Liver (tissue), 9 donors: ENCODE data around the gene AFAP1. TPM values are rescaled to one million over a fixed set of nuclear protein-coding genes. Genes with fewer than 3 reads are reported as not detected.

Source experiments
- DNase-seq: peaks from one replicate; pipeline ENCODE4 v3.0.0-alpha.2; 2017; ENCODE audit warnings: low spot score
- H3K27ac ChIP-seq, 2 donors: one replicate each; pipeline ENCODE4 v1.7.0; 2013; ENCODE audit warnings: inconsistent platforms in 2 of 2, low read length in 2 of 2, control low read depth in 1 of 2, low read depth in 1 of 2, mild to moderate bottlenecking in 1 of 2
- H3K27me3 ChIP-seq, 4 donors: one replicate each; pipeline versions ENCODE4 v1.6.1 to v1.7.0; 2013; ENCODE audit warnings: low read length in 3 of 4, inconsistent platforms in 1 of 4, mild to moderate bottlenecking in 1 of 4, moderate library complexity in 1 of 4; ENCODE audit not compliant: control insufficient read depth in 4 of 4, insufficient read depth in 4 of 4
- H3K36me3 ChIP-seq, 4 donors: one replicate each; pipeline versions ENCODE4 v1.6.1 to v1.7.0; 2013; ENCODE audit warnings: low read length in 3 of 4, mild to moderate bottlenecking in 3 of 4, low read depth in 1 of 4, moderate library complexity in 1 of 4; ENCODE audit not compliant: control insufficient read depth in 4 of 4, insufficient read depth in 3 of 4
- H3K4me1 ChIP-seq, 4 donors: one replicate each; pipeline versions ENCODE4 v1.6.1 to v1.7.0; 2013; ENCODE audit warnings: low read length in 3 of 4, mild to moderate bottlenecking in 3 of 4, moderate library complexity in 1 of 4; ENCODE audit not compliant: control insufficient read depth in 4 of 4, insufficient read depth in 4 of 4
- H3K4me3 ChIP-seq, 3 donors: one replicate each; pipeline versions ENCODE4 v1.6.1 to v1.7.0; 2013; ENCODE audit warnings: low read length in 3 of 3, control low read depth in 1 of 3, low read depth in 1 of 3, mild to moderate bottlenecking in 1 of 3
- H3K9ac ChIP-seq, 2 donors: one replicate each; pipeline ENCODE4 v1.7.0; 2013; ENCODE audit warnings: low read length in 2 of 2, mild to moderate bottlenecking in 2 of 2, moderate library complexity in 2 of 2, control low read depth in 1 of 2, low read depth in 1 of 2
- H3K9me3 ChIP-seq, 4 donors: one replicate each; pipeline versions ENCODE4 v1.6.1 to v1.7.0; 2013; ENCODE audit warnings: low read length in 3 of 4; ENCODE audit not compliant: control insufficient read depth in 4 of 4
- EGR1 ChIP-seq, 2 donors: IDR thresholded peaks; 2 replicates each; pipeline ENCODE4 v1.6.1; 2016 to 2018; ENCODE audit warnings: antibody characterized with exemption in 2 of 2, low read depth in 2 of 2
- FOXA1 ChIP-seq: IDR thresholded peaks from 2 replicates; pipeline ENCODE4 v1.6.1; 2016; ENCODE audit warnings: antibody characterized with exemption
- FOXA2 ChIP-seq: IDR thresholded peaks from 2 replicates; pipeline ENCODE4 v1.6.1; 2016; ENCODE audit warnings: antibody characterized with exemption
- GABPA ChIP-seq, 2 donors: IDR thresholded peaks in 1 of 2; conservative IDR thresholded peaks in 1 of 2; 2 replicates each; pipeline ENCODE4 v1.6.1; 2016; ENCODE audit warnings: antibody characterized with exemption in 2 of 2, mild to moderate bottlenecking in 1 of 2, moderate library complexity in 1 of 2
- HNF4A ChIP-seq, 2 donors: conservative IDR thresholded peaks; 2 replicates each; pipeline ENCODE4 v1.6.1; 2016; ENCODE audit warnings: antibody characterized with exemption in 2 of 2, mild to moderate bottlenecking in 2 of 2
- HNF4G ChIP-seq: IDR thresholded peaks from 2 replicates; pipeline ENCODE4 v1.6.1; 2016; ENCODE audit warnings: antibody characterized with exemption
- JUND ChIP-seq, 2 donors: IDR thresholded peaks; 2 replicates each; pipeline ENCODE4 v1.6.1; 2016; ENCODE audit warnings: antibody characterized with exemption in 2 of 2
- NR2F2 ChIP-seq: IDR thresholded peaks from 2 replicates; pipeline ENCODE4 v1.6.1; 2016; ENCODE audit warnings: antibody characterized with exemption
- RAD21 ChIP-seq, 2 donors: IDR thresholded peaks; 2 replicates each; pipeline ENCODE4 v1.6.1; 2016; ENCODE audit warnings: antibody characterized with exemption in 2 of 2, mild to moderate bottlenecking in 2 of 2
- REST ChIP-seq: IDR thresholded peaks from 2 replicates; pipeline ENCODE4 v1.6.1; 2016; ENCODE audit warnings: antibody characterized with exemption, mild to moderate bottlenecking
- RXRA ChIP-seq, 2 donors: IDR thresholded peaks; 2 replicates each; pipeline ENCODE4 v1.6.1; 2017 to 2018; ENCODE audit warnings: antibody characterized with exemption in 2 of 2, mild to moderate bottlenecking in 1 of 2
- SP1 ChIP-seq: IDR thresholded peaks from 2 replicates; pipeline ENCODE4 v1.6.1; 2018; ENCODE audit warnings: antibody characterized with exemption, mild to moderate bottlenecking
- TAF1 ChIP-seq: conservative IDR thresholded peaks from 2 replicates; pipeline ENCODE4 v1.6.1; 2016; ENCODE audit warnings: antibody characterized with exemption, mild to moderate bottlenecking
- YY1 ChIP-seq: IDR thresholded peaks from 2 replicates; pipeline ENCODE4 v1.6.1; 2016; ENCODE audit warnings: antibody characterized with exemption, mild to moderate bottlenecking
- WGBS: extraction: QIAGEN DNeasy Blood & Tissue Kit; methylation state at CpG from one replicate; pipeline ENCODE4 v1.1.7; 2013; 5-methylcytosine and 5-hydroxymethylcytosine counted together
- polyA plus RNA-seq, 2 donors: library from polyadenylated mRNA; stranded (reverse) in 1 of 2; unstranded in 1 of 2; fragments of 200-250 nt in 1 of 2; fragments of >200 nt in 1 of 2; fragmentation: Nextera tagmentation in 1 of 2; extraction: Ambion mirVana in 1 of 2; gene quantifications; one replicate each; pipeline versions ENCODE4 v1.2.1 to v1.2.3, GENCODE V29; 2013 to 2015
- total RNA-seq, 2 donors: library from RNA; depleted of rRNA; stranded (reverse); fragments of >200 nt; gene quantifications; one replicate each; pipeline ENCODE4 v1.2.3, GENCODE V29; 2014
- TF ChIP-seq, protein P1 (sequence below): fragments of 150-350 bp; IDR thresholded peaks from 2 replicates; pipeline ENCODE4 v1.5.1; 2017; ENCODE audit warnings: improper control_type of control experiment, low read depth, low read length; ENCODE audit not compliant: missing input control
- TF ChIP-seq, protein P2 (sequence below): IDR thresholded peaks from 2 replicates; pipeline ENCODE4 v1.6.1; 2016; ENCODE audit warnings: antibody characterized with exemption
- TF ChIP-seq, protein P3 (sequence below): IDR thresholded peaks from 2 replicates; pipeline ENCODE4 v1.6.1; 2016; ENCODE audit warnings: antibody characterized with exemption
- TF ChIP-seq, protein P4 (sequence below): IDR thresholded peaks from 2 replicates; pipeline ENCODE4 v1.6.1; 2016; ENCODE audit warnings: antibody characterized with exemption
- donor health status: healthy.
- donor health status: healthy.
- donor health status: healthy.
- donor health status: healthy.
- donor health status: healthy.

AFAP1 gene
- total and polyA plus RNA-seq, 4 donors, result 0.40 to 3.2 (median 1.6) TPM

GRCh38 chr4:7788694-7789425, 150.8 kb downstream of the AFAP1 start:
- H3K4me1 ChIP-seq, result no peaks in the 10 kb centered on the region
- no peak overlapping the region for H3K4me3 ChIP-seq
- DNase-seq, result no peak
- no peak for TF ChIP-seq HNF4A (conservative IDR thresholded peaks at IDR 0.05)
- H3K36me3 ChIP-seq, result no peaks in the 10 kb centered on the region
- no peaks in the 10 kb centered on the region for H3K9me3 ChIP-seq
- no peaks in the 10 kb centered on the region for H3K27me3 ChIP-seq
- H3K9ac ChIP-seq, result no peak overlapping the region
- WGBS, result 79% methylated on average over 13 of the region's 13 CpGs
- H3K27ac ChIP-seq, result no peak overlapping the region

DNA sequence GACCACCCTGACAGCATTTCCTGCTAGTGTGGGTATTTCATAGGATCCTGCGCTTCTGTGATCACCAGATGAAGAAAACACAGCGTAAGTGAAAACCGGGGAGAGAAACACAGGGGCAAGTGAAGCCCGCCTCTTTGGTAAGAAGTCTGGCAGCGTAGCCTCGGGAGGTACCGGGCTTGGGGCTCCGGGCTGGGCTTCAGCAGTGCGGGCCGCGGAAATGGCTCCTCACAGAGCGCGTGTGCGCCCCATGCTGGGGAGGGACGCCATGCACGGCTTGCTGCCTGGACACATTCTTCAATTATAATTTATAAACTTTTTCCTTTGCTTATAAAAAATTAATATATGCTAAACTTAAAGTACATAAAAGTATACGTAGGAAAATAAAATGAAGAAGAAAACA, 151.5 kb downstream of the AFAP1 start:
- no peak for TF ChIP-seq FOXA2
- no peak for TF ChIP-seq NR2F2
- no peak for TF ChIP-seq EGR1 (IDR thresholded peaks at IDR 0.05; ENCODE audit: low read depth in 2 of 2)
- TF ChIP-seq JUND (IDR thresholded peaks at IDR 0.05), result no peak
- TF ChIP-seq, protein P1, sequence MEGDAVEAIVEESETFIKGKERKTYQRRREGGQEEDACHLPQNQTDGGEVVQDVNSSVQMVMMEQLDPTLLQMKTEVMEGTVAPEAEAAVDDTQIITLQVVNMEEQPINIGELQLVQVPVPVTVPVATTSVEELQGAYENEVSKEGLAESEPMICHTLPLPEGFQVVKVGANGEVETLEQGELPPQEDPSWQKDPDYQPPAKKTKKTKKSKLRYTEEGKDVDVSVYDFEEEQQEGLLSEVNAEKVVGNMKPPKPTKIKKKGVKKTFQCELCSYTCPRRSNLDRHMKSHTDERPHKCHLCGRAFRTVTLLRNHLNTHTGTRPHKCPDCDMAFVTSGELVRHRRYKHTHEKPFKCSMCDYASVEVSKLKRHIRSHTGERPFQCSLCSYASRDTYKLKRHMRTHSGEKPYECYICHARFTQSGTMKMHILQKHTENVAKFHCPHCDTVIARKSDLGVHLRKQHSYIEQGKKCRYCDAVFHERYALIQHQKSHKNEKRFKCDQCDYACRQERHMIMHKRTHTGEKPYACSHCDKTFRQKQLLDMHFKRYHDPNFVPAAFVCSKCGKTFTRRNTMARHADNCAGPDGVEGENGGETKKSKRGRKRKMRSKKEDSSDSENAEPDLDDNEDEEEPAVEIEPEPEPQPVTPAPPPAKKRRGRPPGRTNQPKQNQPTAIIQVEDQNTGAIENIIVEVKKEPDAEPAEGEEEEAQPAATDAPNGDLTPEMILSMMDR, result no peak
- no peak for TF ChIP-seq TAF1
- TF ChIP-seq, protein P2, sequence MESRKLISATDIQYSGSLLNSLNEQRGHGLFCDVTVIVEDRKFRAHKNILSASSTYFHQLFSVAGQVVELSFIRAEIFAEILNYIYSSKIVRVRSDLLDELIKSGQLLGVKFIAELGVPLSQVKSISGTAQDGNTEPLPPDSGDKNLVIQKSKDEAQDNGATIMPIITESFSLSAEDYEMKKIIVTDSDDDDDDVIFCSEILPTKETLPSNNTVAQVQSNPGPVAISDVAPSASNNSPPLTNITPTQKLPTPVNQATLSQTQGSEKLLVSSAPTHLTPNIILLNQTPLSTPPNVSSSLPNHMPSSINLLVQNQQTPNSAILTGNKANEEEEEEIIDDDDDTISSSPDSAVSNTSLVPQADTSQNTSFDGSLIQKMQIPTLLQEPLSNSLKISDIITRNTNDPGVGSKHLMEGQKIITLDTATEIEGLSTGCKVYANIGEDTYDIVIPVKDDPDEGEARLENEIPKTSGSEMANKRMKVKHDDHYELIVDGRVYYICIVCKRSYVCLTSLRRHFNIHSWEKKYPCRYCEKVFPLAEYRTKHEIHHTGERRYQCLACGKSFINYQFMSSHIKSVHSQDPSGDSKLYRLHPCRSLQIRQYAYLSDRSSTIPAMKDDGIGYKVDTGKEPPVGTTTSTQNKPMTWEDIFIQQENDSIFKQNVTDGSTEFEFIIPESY, result no peak
- no peak for TF ChIP-seq REST
- no peak for TF ChIP-seq SP1
- TF ChIP-seq, protein P3, sequence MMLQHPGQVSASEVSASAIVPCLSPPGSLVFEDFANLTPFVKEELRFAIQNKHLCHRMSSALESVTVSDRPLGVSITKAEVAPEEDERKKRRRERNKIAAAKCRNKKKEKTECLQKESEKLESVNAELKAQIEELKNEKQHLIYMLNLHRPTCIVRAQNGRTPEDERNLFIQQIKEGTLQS, result no peak
- TF ChIP-seq FOXA1, result no peak
- no peak for TF ChIP-seq HNF4G
- TF ChIP-seq, protein P4, sequence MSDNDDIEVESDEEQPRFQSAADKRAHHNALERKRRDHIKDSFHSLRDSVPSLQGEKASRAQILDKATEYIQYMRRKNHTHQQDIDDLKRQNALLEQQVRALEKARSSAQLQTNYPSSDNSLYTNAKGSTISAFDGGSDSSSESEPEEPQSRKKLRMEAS, result no peak
- TF ChIP-seq RAD21 (IDR thresholded peaks at IDR 0.05), result no peak
- TF ChIP-seq YY1, result no peak
- TF ChIP-seq GABPA (IDR thresholded peaks at IDR 0.05 in 1 of 2, conservative IDR thresholded peaks at IDR 0.05 in 1 of 2), result no peak
- TF ChIP-seq RXRA (IDR thresholded peaks at IDR 0.05), result no peak
- TF ChIP-seq HNF4A (conservative IDR thresholded peaks at IDR 0.05), result no peak
- no peak overlapping the region for H3K9ac ChIP-seq

More for the DNA sequence above, 151.5 kb downstream of the AFAP1 start:
- H3K36me3 ChIP-seq, result no peaks in the 10 kb centered on the region
- WGBS, result 92% methylated on average over 17 of the region's 17 CpGs
- no peak overlapping the region for H3K27ac ChIP-seq
- no peaks in the 10 kb centered on the region for H3K9me3 ChIP-seq
- DNase-seq, result no peak
- H3K4me1 ChIP-seq, result no peaks in the 10 kb centered on the region
- no peak overlapping the region for H3K4me3 ChIP-seq
- no peaks in the 10 kb centered on the region for H3K27me3 ChIP-seq
